GM21528 (cell line): Measurements from ENCODE around the gene ICOS.

Experiments
- ATAC-seq: cut with Tn5 transposase; IDR thresholded peaks from one replicate; pipeline ENCODE4 v1.9.1; 2021; ENCODE audit warnings: mild to moderate bottlenecking, moderate library complexity; ENCODE audit not compliant: unreplicated experiment, low FRiP score

ICOS gene

DNA sequence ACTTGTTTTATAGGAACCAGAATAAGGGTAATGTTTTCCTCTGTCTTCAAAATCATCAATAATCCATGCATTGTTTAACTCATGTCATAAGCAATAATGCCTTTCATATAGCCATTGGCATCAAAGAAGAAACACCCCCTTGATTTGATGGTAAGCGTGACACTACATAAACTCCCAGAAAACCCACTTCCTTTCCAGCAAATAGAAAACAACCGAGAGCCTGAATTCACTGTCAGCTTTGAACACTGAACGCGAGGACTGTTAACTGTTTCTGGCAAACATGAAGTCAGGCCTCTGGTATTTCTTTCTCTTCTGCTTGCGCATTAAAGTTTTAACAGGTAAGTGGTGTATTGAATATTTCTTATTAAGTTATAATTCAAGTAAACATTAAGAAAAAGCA is at the start of gene ICOS:
TSS of gene ICOS (plus strand) at position 229 of the 400 bp plus-strand sequence. CDS start at position 281, 52 bp downstream.
- ATAC-seq = no peak

DNA sequence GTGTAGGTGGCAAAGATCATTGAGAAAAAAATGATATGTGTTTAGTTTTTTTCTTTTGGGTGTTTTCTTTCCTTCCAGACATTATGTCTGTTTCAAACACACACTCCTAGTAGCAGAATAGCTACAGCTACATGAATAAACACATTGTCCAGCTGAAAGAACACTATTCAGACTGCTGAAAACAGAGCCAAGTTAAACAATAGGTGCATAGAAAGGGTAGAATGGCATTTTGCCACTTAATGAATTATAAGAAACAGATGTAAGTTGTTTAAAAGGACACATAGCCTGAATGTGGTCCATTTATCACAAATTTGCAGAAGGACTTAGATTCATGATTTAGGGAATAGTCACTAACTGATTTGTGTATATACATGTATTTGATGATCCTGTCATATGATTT is 48.9 kb upstream of the ICOS start:
- ATAC-seq = no peak

GRCh38 chr2:203889542-203889941 is 47.0 kb upstream of the ICOS start:
- ATAC-seq = no peak

DNA sequence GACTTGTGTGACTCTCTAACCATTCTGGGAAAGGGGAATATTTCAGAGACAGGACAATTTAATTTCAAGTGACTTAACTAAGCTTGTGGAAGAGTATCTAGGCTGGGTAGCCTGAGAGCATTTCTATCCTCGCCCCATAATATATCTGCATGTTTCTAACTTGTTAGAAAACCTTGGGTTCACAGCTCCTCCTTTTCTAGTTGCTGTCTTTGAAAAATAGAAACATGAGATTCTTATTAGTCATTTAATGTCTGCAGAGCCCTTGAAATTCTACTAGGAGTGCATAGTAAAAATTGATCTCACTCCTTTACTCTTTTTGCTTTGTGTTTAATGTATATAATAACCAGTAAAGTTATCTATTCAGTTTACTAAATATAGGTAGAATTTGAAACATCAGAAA is 46.6 kb upstream of the ICOS start:
- ATAC-seq = no peak

- ATAC-seq = no peak
Measured at GRCh38 chr2:203890733-203891132, 45.8 kb upstream of the ICOS start.

DNA sequence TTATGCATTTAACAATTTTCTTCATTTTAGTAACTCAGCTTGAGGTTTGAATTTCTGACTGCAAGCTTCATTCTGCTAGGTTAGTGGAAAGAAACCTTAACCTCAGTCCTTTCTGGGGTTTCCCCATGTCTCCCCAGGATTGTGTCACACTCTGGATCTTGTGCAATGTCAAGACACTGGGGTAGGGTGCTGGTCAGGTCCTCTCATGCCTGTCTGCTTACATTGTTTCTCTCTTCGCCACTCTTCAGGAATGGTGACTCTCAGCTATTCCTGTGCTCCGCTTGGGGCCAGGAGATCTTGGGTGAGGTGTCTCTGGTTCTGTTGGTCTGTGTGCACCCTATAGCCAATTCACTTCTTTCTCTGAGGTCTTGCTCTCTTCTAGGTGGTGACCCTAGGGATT is 45.1 kb upstream of the ICOS start:
- ATAC-seq = no peak

DNA sequence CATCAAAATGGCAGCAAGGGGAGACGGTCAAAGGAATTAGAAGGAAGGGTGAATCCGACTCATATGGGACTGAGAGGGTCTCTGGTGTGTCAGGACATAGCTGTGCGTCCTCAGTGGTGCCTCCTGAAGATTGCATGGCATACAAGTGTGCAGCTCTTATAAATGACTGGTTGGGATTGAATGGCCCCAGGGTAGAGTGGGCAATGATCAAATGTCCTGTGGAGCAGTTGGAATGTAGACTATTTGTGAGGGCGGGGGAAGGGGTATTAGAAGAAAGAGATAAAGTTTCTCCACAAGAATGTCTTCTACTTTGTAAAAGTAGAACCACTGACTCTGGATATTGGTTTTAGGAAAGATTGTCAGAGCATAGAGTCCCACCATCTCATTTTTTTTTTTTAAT is 44.4 kb upstream of the ICOS start:
- ATAC-seq = no peak

GRCh38 chr2:203893401-203893800 is 43.2 kb upstream of the ICOS start:
- ATAC-seq = no peak

GRCh38 chr2:203893840-203894239 is 42.7 kb upstream of the ICOS start:
- ATAC-seq = no peak

GRCh38 chr2:203894262-203894661 is 42.3 kb upstream of the ICOS start:
- ATAC-seq = no peak

- ATAC-seq = no peak
Measured at GRCh38 chr2:203897544-203897943, 39.0 kb upstream of the ICOS start.

- ATAC-seq = no peak
Measured at GRCh38 chr2:203898657-203899056, 37.9 kb upstream of the ICOS start.

DNA sequence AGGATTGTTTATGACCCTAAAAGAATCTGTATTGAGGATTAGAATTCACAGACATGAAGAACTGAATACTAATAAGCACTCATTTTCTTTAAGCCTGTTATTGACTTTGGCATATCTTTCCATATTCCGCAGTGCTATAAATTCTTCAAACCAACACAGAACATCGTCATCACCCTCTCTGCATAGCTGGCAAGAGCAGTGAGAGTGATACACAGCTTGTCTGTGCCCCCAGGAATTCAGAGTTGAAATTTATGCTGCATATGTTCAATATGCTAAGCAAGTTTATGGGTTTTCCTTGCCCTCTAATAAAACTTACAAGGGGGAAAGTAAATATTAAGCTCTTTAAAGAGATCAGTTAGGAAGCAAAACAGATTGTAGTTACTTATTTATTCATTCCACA is 36.3 kb upstream of the ICOS start:
- no peak for ATAC-seq

DNA sequence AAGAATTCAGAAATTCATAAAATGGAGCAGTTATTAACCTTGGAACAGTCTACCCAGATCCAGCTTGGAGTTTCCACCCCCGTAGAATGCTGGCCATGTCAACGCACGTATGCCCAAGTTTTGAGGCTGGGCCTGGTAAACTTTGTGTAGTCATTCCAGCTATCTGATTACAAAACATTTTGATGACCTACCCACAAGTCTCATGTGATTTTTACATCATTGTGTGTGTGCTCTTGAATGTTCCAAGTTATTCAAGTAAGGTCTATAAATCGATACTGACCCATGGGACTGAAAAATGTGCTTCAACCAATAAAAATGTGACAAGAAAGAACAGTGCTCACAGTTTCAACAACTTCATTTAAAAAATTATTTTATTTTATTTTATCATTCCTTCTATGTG is 32.5 kb upstream of the ICOS start:
- no peak for ATAC-seq

DNA sequence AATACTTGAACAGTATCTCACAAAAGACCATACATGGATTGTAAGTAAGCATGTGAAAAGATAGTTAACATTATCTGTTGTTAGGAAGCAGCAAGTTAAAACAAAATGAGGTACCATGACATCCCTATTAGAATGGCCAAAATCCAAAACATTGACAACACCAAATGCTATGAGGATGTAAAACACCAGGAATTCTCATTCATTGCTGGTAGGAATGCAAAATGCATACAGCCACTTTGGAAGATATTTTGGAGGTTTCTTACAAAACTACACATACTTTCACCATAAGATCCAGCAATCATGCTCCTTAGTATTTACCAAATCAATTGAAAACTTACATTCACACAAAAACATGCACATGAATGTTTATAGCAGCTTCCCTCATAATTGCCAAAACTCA is 30.9 kb upstream of the ICOS start:
- no peak for ATAC-seq

DNA sequence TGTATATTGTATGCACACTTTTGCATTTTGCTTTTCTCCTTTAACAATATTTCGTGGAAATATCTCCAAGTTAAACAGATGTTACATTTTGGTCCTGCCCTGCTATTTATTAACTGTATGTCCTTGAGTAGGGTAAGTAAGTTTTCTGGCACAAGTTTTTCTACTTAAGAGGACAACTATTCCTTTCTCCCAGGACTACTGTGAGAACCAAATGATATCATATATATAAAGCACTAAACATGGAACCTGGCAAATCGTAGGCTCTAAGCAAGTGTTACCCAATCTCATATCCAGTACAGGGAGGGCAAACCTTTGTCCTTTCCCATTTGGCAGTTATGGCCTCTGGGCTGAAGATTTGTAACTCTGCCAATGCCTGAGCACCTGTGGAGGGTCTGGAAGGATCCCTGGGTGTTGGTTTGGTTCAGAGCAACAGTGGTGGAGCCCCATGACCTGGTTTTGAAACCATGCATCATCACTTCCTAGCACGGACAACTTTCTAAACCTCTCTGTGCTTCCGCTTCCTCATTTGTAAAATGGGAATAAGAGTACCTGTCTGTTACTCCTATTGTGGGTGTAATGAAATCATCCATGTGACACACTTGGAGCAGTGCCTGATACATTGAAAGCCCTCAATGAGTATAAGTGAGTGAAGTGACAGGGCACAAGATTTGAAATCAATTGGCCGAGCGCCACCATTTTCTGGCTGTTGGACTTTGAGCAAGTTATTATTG is 28.3 kb upstream of the ICOS start:
- ATAC-seq = no peak

DNA sequence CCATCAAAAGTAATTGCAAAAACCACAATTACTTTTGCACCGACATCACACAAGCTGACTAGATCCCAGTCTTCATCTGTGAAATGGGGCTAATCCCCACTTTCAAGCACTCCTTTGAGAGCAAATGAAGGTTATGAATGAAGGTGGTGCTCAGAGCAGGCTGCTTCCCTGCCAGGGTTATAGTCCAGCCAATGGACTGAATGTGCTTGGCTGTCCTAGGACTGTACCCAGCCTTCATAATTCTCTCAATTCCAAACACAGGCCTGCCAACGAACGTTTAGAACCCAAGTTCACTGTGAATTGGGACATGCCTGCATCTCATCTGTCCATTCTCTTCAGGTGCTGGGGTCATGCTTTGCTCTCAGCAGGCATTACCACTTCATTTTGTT is 27.8 kb upstream of the ICOS start:
- ATAC-seq = no peak

DNA sequence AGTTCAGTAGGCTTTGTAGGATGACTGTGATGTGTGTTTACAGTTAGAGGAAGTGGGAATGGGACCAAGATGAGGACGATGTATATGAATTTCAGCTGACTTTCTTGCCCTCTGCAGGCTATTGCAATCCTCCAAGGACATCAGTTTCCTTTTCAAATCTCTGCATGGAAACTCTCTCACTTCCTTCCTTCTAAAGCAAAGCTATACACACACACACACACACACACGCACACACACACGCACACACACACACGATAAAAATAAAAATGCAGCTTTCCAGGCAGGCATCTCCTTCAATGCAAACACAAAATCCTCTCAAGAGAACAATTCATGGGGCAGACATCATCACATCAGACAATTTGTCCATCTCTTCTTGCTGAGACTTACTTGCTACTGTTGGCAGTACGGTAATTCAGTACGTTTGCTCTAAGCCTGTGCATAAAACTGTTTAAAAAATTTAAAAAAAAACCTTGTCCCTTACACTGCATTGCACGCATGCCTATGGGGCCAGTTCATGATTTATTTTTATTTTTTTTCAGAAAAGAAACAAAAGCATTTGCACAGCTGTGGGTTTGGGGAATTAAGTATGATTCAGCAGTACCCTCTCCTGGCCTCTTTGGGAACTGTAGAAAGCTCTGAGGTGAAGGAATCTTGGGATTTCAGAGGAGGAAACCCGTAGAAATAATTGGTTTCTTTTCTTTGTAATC is 27.1 kb upstream of the ICOS start:
- no peak for ATAC-seq

DNA sequence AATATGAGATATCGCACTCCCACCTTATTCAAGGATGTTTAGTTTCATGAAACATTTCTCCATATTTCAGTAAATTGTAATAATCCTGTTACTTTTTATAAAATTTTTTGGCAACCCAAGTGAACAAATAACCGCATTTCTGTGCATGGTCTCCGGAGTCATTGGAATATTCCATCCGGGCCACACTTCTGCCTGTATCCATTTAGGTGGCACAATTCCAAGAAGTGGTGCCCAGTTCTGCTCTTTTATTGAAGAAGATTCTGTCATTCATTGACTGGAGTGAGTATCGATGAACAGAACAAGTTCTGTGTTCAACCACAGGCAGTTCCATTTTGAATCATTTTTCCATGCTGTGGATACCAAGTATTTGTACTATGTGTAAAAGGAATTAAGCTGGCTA is 26.6 kb upstream of the ICOS start:
- no peak for ATAC-seq

DNA sequence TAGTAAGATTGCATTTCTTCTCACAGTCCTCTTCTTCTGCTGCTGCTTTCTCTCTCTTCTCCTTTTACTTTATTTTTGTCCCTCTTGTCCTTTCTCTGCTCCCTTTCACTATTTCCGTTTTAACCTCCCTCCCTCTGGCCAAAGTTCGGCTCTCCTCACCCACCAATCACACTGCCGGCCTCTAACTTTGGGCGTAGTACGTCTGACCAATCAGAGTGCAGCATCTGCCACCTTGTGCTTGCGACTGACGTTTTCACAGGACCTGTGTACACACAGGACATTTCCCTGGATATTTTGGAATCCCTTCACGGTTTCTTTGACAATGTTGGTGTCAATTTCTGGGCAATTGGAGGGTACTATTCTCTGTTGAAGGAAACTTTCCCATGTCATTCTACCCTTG is 22.6 kb upstream of the ICOS start:
- no peak for ATAC-seq

DNA sequence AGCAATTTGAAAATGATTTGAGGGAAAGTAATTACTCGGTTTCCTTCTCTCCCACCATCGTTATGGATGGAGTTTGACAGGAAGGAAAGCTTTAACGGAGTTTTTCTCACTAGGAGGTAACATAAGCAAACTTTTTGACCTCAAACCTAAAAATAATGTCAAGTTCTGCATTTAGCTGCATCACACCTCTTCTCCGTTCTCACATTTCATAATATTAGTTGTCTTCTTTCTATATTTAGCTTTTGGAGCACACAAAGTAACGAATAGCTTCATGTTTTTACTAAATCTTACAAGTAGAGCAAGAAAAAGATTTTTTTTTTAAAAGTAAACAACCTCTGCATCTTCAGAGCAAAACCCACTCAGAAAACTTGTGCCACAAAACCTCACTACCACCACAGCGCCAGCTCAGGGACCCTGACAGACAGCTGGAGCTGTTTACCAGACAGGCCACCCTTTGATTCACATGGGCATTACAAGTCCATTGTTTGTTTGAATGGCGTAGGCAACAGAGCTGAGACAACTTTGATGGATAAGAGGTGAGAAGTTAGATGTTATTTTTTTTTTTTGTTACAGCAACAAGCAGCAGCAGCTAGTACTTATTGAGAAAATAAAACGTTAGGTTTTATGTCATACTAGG is 21.9 kb upstream of the ICOS start:
- ATAC-seq = no peak

DNA sequence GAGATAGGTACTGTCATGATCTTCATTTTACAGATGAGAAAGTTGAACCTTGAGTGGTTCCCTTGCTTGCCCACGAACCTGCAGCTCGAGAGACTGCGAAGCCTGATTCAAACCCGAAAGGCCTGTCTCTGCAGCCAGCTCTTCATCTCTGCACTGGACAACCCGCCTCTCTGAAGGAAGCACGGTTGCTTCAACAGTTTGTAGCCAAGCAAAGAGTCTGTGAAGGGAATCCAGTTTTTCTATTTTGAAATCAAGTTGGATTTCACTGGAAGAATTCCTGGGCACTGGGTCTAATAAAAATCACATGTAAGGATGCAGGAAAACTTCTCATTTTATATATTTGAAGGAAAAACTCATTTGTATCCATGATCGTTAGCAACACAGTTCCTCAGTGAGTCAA is 21.3 kb upstream of the ICOS start:
- ATAC-seq = no peak
